Activated effector memory CD4-positive, alpha-beta T cell treated with Interleukin-2 at 50 U/mL for 16 hours (primary cell): ENCODE measurements around the gene RDH8.

Experiments
- DNase-seq: peaks from one replicate; pipeline ENCODE4 v3.0.0-alpha.2; 2020

The RDH8 gene, protein sequence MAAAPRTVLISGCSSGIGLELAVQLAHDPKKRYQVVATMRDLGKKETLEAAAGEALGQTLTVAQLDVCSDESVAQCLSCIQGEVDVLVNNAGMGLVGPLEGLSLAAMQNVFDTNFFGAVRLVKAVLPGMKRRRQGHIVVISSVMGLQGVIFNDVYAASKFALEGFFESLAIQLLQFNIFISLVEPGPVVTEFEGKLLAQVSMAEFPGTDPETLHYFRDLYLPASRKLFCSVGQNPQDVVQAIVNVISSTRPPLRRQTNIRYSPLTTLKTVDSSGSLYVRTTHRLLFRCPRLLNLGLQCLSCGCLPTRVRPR

GRCh38 chr19:10013316-10013715, at the start of gene RDH8:
Gene RDH8 (plus strand): TSS chr19:10013483. CDS start chr19:10013498, 15 bp downstream.
- DNase-seq = no peak

DNA sequence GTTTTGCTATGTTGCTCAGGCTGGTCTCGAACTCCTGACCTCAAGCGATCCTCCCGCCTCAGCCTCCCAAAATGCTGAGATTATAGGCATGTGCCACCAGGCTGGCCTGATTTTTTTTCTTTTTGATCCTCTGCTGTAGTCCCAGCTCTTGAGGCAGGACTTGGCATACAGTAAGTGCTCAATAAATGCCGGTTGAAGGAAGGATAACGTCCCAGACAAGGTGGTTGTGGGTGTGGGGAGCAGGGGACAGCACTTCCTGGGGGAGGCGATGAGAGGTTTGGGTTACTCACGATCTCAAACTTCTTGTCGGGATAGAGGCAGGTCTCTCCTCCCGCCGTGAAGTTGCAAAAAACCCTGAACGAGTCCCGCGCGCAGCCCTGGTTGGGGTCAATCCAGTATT, 47.3 kb upstream of the RDH8 start:
- DNase-seq = no peak

DNA sequence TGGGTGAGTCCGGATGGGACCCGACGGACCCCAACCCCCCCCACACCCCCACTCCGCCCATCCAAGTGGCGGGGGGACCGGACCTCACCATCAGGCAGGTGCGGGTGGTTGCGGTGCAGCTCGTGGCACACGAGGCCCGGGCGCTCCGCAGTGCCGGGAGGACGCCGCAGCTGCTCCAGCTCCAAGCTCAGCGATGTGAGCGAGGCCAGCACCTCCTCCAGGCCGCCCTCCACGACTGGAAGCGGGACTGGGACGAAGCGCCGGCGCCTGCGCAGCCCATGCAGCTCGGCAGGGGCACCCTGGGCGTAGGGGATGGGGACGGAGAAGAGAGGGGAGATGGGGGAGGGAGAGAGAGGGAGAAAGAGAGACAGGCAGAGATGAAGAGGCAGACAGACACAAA, 46.8 kb upstream of the RDH8 start:
- DNase-seq = no peak

GRCh38 chr19:9967326-9967725, 46.0 kb upstream of the RDH8 start:
- no peak for DNase-seq

- DNase-seq = no peak
Observed at GRCh38 chr19:9968820-9969687, 44.2 kb upstream of the RDH8 start.

DNA sequence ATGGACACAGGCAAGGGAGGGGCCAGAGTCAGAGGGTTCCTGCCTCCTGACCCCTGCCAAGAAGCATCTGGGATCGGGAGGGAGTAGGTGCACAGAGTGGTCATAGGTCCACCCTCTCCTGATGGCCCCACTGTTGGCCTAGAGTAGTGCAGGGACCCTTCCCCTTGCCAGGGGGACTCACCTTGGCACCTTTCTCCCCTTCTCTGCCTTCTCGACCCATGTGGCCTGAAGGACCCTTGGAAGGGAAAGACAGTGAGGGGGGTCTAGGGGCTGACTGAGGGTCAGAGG, 43.7 kb upstream of the RDH8 start:
- DNase-seq = no peak

- no peak for DNase-seq
Observed at GRCh38 chr19:9970481-9970880, 42.8 kb upstream of the RDH8 start.

DNA sequence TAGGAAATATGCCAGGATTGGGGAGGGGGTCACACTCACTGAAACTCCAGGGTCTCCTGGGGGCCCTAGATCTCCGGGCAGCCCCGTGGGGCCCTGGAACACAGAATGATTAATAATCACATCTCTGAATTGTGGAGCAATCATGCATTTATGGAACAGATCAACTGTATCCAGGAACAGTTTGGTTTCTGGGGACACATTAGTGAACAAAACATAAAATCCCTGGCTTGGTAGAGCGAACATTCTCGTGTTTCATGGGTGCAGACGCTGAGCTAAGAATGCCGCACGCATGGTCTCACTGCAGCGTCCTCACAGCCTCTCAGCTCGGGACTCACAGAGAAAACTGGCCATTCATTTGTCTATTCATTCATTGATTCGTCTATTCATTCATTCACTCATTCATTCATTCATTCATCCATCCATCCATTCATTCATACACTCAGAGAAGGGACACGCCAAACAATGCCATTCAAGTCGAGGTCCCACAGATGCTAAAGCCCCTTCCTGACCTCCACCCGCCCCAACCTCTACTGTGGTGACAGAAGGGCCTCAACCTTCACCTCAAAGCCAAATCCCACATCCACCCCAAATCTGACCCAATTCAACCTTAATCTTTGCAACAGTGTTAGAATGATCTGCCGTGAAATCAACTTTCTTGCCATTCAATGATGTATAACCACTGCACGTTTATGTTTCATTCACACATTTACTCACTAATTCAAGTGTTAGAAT, 42.0 kb upstream of the RDH8 start:
- no peak for DNase-seq

GRCh38 chr19:9972103-9972502, 41.2 kb upstream of the RDH8 start:
- no peak for DNase-seq

DNA sequence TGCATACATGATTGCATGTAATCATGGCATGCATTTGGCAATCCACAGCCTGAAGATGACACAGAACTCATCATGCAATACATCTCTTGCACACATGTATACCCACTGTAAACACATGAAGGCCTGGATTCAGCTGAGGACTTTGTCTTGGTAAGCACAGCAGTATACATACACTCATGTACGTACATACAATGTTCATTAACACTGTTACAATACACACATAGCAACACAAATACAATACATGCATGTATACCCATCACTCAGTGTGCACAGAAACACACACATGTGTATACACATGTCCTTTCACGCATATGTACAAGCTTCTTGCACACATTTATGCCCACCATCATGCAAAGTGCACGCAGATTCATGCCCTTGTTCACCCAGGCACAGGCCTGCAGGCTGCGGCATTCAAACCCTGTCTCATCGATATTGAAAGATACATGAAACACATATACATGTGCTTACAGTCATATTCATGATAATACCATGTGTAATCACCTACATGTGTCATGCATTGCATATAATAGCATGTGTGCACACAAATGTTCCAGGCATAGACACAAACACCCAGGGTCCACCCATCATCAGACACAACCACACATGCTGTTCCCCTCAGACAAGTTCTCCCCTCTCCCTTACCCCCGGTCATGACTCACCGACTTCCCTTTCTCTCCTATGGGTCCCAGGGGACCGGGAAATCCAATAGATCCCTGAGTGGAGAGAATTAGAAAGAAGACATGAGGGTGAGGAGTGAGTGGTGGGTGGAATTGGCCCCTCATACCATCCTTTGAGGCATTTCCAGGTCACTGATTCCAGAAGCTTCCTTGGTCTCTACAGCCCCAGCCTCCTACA, 31.6 kb upstream of the RDH8 start:
- DNase-seq = no peak

DNA sequence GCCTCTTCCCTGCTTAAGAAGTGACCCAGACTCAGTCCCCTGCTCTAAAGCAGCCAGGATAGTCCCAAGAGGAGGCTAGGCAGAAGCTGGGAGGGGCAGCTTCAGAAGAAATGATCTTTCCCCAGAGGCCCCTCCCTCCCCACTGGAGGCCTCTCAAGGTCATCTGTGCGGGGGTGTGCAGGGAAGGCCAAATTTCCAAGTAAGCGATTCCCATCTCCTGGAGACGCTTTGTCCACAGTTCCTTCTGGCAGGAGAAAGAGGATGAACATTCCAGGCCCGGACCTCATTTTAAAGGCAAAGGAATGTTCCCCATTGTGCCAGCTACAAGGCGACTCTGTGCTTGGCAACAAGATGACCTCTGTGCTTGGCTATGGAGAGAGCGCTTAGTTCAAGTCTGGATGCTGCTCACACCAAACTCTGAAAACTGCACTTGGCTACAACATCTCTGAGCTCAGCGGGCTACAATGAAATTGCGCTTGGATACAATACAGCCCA, 26.4 kb upstream of the RDH8 start:
- no peak for DNase-seq

DNA sequence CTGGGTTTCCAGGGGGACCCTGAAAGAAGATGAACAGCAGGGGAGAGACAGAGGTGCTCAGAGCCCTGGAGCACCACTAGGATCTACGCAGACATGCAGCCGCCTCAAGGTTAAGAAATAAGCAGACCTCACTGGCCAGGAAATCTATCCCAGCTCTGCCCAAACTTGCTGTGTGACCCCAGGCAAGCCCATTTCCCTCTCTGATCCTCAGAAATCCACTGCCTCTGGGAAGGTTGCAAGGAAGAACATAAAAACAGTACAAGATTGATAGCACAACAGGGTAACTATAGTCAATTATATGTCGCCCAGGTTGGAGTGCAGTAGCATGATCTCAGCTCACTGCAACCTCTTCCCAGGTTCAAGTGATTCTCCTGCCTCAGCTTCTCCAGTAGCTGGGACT, 23.8 kb upstream of the RDH8 start:
- DNase-seq = no peak

GRCh38 chr19:9991425-9992191, 21.7 kb upstream of the RDH8 start:
- no peak for DNase-seq

GRCh38 chr19:9995084-9995483, 18.2 kb upstream of the RDH8 start:
- no peak for DNase-seq

- no peak for DNase-seq
Observed at GRCh38 chr19:9995999-9996398, 17.3 kb upstream of the RDH8 start.

GRCh38 chr19:9996541-9996940, 16.7 kb upstream of the RDH8 start:
- no peak for DNase-seq

DNA sequence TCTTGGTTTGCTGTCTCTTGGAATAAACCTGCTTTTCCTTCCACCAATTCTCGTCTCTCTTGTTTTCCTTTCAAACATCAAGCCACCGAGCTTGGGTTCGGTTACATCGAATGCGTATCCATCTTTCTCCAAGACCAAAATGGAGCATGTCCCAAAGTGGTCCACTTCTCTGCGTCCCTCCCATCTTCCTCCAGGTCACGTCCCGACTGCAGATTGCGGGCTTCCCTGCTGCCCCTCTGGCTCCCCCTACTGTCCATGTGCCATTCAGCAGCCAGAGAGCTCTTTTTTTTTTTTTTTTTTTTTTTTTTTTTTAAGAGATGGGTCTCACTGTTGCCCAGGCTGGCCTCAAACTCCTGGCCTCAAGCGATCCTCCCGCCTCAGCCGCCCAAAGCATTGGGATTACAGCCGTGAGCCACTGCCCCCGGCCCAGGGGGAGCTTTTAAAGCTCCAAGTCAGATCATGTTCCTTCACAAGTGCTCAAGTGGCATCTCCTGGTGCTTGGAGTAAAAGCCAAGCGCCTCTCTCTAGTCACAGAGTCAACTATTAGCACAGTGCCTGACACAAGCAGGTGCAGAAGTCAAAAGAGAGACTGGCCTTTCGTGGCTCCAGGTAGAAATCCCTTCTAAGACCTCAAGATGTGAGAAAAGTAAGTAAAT, 13.0 kb upstream of the RDH8 start:
- DNase-seq = peak; percentile 45

- DNase-seq = no peak
Observed at GRCh38 chr19:10001899-10002298, 11.4 kb upstream of the RDH8 start.

DNA sequence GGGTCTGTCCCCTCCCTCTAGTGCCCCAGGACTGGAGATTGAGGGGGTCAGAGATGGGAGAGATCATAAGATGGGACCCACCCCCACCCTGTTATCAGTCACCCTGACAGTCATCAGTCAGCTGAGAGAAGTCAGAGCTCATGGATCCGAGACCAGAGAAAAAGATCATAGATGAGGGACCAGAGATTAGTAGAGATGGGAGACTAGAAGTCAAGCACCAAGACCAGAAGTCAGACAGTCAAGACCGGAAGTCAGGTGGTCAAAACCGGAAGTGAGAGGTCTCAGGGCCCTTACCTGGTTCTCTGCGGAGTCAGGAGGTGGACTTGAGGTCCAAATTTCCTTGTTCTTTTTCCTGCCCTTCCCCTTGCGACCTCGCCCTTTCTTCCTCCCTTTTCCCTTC, 10.0 kb upstream of the RDH8 start:
- DNase-seq = no peak

DNA sequence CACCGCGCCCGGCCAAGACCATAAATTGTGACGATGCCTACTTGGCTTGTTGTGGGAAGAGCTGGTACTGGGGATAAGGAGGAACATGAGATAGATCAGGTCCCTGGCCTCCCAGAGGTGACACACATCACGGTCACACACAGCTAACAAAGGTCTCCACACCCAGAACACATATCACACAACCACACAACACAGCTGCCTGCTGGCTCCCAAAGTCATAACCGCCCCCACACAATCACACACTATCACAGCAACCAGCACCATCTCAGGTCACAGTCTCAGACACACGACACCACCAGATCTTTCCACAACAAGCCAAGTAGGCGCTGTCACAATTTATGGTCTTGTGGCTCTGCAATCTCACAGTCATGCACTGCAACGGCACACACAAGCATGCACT, 8.7 kb upstream of the RDH8 start:
- no peak for DNase-seq

DNA sequence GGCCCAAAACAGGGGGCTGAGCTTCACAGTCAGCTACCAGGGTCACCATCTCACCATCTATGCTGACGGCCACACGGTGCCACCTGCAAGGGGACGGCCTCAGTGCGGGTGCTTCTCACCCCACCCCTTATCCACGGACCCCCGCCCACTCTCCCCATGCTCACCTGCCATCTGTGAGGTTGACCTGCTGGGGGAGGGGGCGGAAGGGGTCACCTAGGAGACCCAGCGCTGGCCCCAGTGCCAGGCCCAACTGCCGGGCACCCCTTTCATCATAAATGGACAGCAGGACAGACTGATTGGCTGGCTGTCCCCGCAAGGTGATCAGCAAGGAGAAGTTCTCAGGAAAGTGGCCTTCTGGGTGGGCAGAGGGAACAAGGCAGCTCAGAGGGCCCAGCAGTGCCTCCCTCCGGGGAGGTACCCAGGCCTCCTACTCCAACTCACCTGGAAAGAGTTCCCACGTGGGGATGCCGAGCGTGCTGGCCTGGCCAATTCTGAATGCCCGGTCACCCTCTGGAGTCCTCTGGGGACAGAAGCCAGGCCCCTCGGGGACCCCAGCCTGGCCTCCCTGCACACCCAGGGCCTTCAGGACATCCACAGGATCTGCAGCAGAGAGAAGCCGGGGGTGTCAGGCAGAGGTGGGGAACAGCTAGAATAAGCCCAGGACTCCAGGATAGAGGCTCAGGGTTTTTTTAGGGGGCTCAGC, 7.5 kb upstream of the RDH8 start:
- DNase-seq = no peak
